ENCODE measurements around the gene RIN1. TPM values are rescaled to one million over a fixed set of nuclear protein-coding genes. Genes with fewer than 3 reads are reported as not detected.
"Not testable (repeated sequence)": the region's sequence is repeated elsewhere in the genome, so short reads cannot be mapped to it uniquely, and the experiment has no call there.

The RIN1 gene
- total RNA-seq, 1 donor from 2014 or later = 4.3 TPM

- no peak for DNase-seq (ENCODE audit: low read depth, low spot score)
- Mint-ChIP-seq H3K27me3 (ENCODE audit: low read depth) (peaks cover 9% of the 10 kb centered on the region), H3K4me1 (peaks cover 32% of the 10 kb centered on the region), H3K36me3 (ENCODE audit: low read depth) (peaks cover 19% of the 10 kb centered on the region), H3K27ac (ENCODE audit: unreplicated experiment) (peak overlapping the region; percentile 77), H3K4me3 (peak overlapping the region; percentile 76), H3K9me3 (no peaks in the 10 kb centered on the region)
- TF ChIP-seq, protein P1, sequence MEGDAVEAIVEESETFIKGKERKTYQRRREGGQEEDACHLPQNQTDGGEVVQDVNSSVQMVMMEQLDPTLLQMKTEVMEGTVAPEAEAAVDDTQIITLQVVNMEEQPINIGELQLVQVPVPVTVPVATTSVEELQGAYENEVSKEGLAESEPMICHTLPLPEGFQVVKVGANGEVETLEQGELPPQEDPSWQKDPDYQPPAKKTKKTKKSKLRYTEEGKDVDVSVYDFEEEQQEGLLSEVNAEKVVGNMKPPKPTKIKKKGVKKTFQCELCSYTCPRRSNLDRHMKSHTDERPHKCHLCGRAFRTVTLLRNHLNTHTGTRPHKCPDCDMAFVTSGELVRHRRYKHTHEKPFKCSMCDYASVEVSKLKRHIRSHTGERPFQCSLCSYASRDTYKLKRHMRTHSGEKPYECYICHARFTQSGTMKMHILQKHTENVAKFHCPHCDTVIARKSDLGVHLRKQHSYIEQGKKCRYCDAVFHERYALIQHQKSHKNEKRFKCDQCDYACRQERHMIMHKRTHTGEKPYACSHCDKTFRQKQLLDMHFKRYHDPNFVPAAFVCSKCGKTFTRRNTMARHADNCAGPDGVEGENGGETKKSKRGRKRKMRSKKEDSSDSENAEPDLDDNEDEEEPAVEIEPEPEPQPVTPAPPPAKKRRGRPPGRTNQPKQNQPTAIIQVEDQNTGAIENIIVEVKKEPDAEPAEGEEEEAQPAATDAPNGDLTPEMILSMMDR (conservative IDR thresholded peaks at IDR 0.05) = no peak
Measured at GRCh38 chr11:66361502-66361941, 25.3 kb upstream of the RIN1 start.

DNA sequence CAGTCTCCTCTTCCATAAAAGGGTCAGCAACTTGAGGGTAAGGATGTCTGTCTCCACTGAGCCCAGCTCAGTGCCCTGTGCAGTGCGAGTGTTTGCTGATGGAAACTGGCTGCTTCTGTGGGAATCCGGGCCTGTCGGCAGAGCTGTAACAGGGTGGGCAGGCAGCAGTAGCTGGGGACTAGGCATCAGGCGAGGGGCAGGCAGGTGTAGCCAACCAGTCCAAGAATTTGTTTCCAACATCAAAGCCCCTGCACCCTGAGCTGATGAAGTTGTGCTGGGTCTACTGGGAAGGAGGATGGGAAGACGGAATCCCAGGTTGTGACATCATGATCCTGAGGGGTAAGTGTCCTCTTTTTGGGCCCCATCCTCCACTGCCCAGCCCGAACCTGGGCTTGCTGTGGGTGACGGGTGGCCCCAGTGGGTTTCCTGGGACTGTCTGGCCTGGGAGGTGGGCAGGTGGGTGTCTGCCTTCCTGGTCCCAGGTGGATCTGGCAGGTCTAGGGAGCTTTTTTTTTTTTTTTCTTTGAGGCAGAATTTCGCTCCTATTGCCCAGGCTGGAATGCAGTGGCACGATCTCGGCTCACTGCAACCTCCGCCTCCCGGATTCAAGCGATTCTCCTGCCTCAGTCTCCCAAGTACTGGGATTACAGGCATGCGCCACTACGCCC is 24.3 kb upstream of the RIN1 start:
- Mint-ChIP-seq H3K27ac (ENCODE audit: unreplicated experiment) (no peak overlapping the region), H3K36me3 (ENCODE audit: low read depth) (peaks cover 19% of the 10 kb centered on the region)
- TF ChIP-seq, protein P1 (conservative IDR thresholded peaks at IDR 0.05) = no peak

GRCh38 chr11:66359662-66360087 is 23.4 kb upstream of the RIN1 start:
- TF ChIP-seq, protein P1 (conservative IDR thresholded peaks at IDR 0.05) = no peak
- Mint-ChIP-seq H3K36me3 (ENCODE audit: low read depth) (peaks cover 15% of the 10 kb centered on the region), H3K4me1 (peaks cover 32% of the 10 kb centered on the region), H3K27me3 (ENCODE audit: low read depth) (peaks cover 9% of the 10 kb centered on the region), H3K9me3 (no peaks in the 10 kb centered on the region), H3K27ac (ENCODE audit: unreplicated experiment) (no peak overlapping the region), H3K4me3 (peak overlapping the region; percentile 65)
- no peak for DNase-seq (ENCODE audit: low read depth, low spot score)

More for the DNA sequence above, 24.3 kb upstream of the RIN1 start:
- Mint-ChIP-seq H3K4me1 (peaks cover 32% of the 10 kb centered on the region), H3K27me3 (ENCODE audit: low read depth) (peaks cover 9% of the 10 kb centered on the region), H3K9me3 (no peaks in the 10 kb centered on the region), H3K4me3 (peak overlapping the region; percentile 76)
- no peak for DNase-seq (ENCODE audit: low read depth, low spot score)

- not testable (repeated sequence) for H3K27me3 Mint-ChIP-seq (ENCODE audit: low read depth)
Measured at GRCh38 chr11:66350560-66351235, 14.5 kb upstream of the RIN1 start.

DNA sequence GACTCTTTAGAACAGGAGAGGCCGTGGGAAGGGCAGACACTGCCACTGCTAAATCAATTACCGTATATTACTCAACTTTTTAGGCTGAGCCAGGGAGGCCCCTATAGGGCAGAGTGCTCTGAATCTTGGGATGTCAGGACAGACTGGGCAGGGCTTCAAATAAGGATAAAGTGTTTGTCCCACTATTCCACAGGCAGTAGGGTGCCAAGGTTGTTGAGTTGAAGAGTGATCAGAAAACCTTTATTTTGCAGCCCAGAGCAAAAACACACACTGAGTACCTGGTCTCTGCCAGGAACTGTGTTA is 12.8 kb upstream of the RIN1 start:
- TF ChIP-seq, protein P1 (conservative IDR thresholded peaks at IDR 0.05) = no peak
- Mint-ChIP-seq H3K27ac (ENCODE audit: unreplicated experiment) (no peak overlapping the region), H3K36me3 (ENCODE audit: low read depth) (peaks cover 6% of the 10 kb centered on the region), H3K4me1 (peaks cover 38% of the 10 kb centered on the region), H3K4me3 (peak overlapping the region; percentile 95), H3K9me3 (no peaks in the 10 kb centered on the region), H3K27me3 (ENCODE audit: low read depth) (peaks cover 5% of the 10 kb centered on the region)
- DNase-seq (ENCODE audit: low read depth, low spot score) = no peak

More at GRCh38 chr11:66350560-66351235, 14.5 kb upstream of the RIN1 start:
- H3K9me3 Mint-ChIP-seq; H3K27ac Mint-ChIP-seq (ENCODE audit: unreplicated experiment); DNase-seq (ENCODE audit: low read depth, low spot score); H3K36me3 Mint-ChIP-seq (ENCODE audit: low read depth): not testable (repeated sequence)
- peaks cover 21% of the 10 kb centered on the region for H3K4me1 Mint-ChIP-seq
- peak overlapping the region; percentile 58 for H3K4me3 Mint-ChIP-seq
